GM19397 (cell line): ENCODE results near the gene LTN1.

Experiments used
- ATAC-seq: cut with Tn5 transposase; IDR thresholded peaks from one replicate; pipeline ENCODE4 v1.9.1; 2021; ENCODE audit warnings: mild to moderate bottlenecking, moderate library complexity; ENCODE audit not compliant: unreplicated experiment

Gene LTN1

DNA sequence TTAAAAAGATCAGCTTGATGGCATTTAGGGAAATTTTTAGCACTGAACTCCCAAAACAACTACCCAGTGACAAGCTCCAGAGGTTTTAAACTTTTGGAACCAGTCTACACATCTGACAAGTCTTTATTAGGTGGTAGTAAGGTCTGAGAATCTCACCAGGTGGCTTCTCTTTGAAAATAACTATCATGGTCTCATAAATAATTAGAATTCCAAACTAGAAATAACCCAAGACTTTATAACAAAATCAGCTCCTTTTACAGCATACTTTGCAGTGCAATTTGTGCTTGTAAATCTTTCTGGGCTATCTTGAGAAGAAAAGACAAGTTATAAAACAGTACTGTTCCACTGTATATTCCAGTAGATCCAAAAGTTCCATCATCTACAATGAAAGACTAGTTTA lies 108.7 kb downstream of the LTN1 start:
- ATAC-seq, result no peak

DNA sequence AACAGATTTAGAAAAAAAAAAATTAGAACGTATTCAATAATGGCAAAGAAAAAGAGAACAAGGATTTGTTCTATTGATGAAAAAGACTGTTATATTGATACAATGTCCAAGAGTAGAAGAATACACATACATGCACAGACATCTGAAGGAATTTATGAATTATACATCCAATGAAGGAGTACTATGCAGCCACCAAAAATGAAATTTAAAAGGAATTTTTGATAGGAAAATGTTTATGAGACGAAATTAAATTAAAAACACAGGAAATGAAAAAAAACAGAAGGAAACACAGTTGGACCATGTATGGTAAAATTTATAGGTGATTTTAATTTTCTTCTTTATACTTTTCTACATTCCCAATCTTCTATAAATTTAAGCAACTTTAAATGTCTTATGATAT lies 110.3 kb downstream of the LTN1 start:
- ATAC-seq, result no peak
